ENCODE measurements around the gene OR52N4.

The OR52N4 gene

GRCh38 chr11:5746614-5747013 lies 7.4 kb upstream of the OR52N4 start:
- TF ChIP-seq CTCF (IDR thresholded peaks at IDR 0.05; ENCODE audit: control extremely low read depth, extremely low read depth, low read depth, missing control alignments): no peak
- POLR2A ChIA-PET: no interaction called here
- CTCF ChIA-PET: no interaction called here
- no peak for DNase-seq (ENCODE audit: extremely low spot score)

GRCh38 chr11:5749836-5750235 lies 4.2 kb upstream of the OR52N4 start:
- TF ChIP-seq CTCF (IDR thresholded peaks at IDR 0.05; ENCODE audit: control extremely low read depth, extremely low read depth, low read depth, missing control alignments): no peak
- ChIA-PET POLR2A (no interaction called here), CTCF (no interaction called here)
- DNase-seq (ENCODE audit: extremely low spot score): no peak

GRCh38 chr11:5767056-5767455 lies 13.0 kb downstream of the OR52N4 start:
- DNase-seq (ENCODE audit: extremely low spot score): no peak
- CTCF ChIA-PET: no interaction called here
- no peak for TF ChIP-seq CTCF (IDR thresholded peaks at IDR 0.05; ENCODE audit: control extremely low read depth, extremely low read depth, low read depth, missing control alignments)
- POLR2A ChIA-PET: interaction anchor here (0.6 kb wide), 1 partner anchor 73 kb away, joined by 4 read pairs; no protein-coding TSS in a partner anchor

- TF ChIP-seq CTCF (IDR thresholded peaks at IDR 0.05; ENCODE audit: control extremely low read depth, extremely low read depth, low read depth, missing control alignments): no peak
- DNase-seq (ENCODE audit: extremely low spot score): no peak
- ChIA-PET POLR2A (no interaction called here), CTCF (interaction anchor here (1.2 kb wide), 1 partner anchor 49 kb away, joined by 3 read pairs; no protein-coding TSS in a partner anchor)
These were observed 29.2 kb downstream of the OR52N4 start, which contains the start of gene OR52N5 for GRCh38 chr11:5783255-5783654. TSS of gene OR52N5 (minus strand) at chr11:5783355. CDS start at chr11:5778634, 4,721 bp downstream.

GRCh38 chr11:5791165-5791564 lies 37.1 kb downstream of the OR52N4 start, which contains the start of gene OR52N1:
TSS of gene OR52N1 (minus strand) at chr11:5791265. CDS start at chr11:5788816, 2,449 bp downstream.
- DNase-seq (ENCODE audit: extremely low spot score): no peak
- ChIA-PET CTCF (no interaction called here), POLR2A (no interaction called here)
- no peak for TF ChIP-seq CTCF (IDR thresholded peaks at IDR 0.05; ENCODE audit: control extremely low read depth, extremely low read depth, low read depth, missing control alignments)

- no peak for DNase-seq (ENCODE audit: extremely low spot score)
- POLR2A ChIA-PET: no interaction called here
- CTCF ChIA-PET: interaction anchor here (0.6 kb wide), 1 partner anchor 11 kb away, joined by 3 read pairs; no protein-coding TSS in a partner anchor
- TF ChIP-seq CTCF (IDR thresholded peaks at IDR 0.05; ENCODE audit: control extremely low read depth, extremely low read depth, low read depth, missing control alignments): no peak
These were observed 42.5 kb downstream of the OR52N4 start for GRCh38 chr11:5796541-5796940.

Data from GM10248 (cell line).